Stomach (tissue), 9 donors: ENCODE results near the gene CATSPER3. TPM values are rescaled to one million over a fixed set of nuclear protein-coding genes. Genes with fewer than 3 reads are reported as not detected.

Experiments
- DNase-seq, 2 donors: peaks; one replicate each; pipeline versions ENCODE4 v3.0.0 to v3.0.0-alpha.2; 2013 to 2019
- H3K27ac ChIP-seq, 5 donors: fragments of 200-600 bp in 4 of 5; sonication (generic) in 4 of 5; one replicate each; pipeline ENCODE4 v1.5.1; 2013 to 2019; ENCODE audit warnings: mild to moderate bottlenecking in 1 of 5, moderate library complexity in 1 of 5
- H3K27me3 ChIP-seq, 3 donors: fragments of 200-600 bp; sonication (generic); one replicate each; pipeline ENCODE4 v1.5.1; 2017 to 2019; ENCODE audit warnings: mixed run types in 1 of 3
- H3K36me3 ChIP-seq, 4 donors: fragments of 200-600 bp; sonication (generic); 1 replicate in 3 of 4; 2 replicates in 1 of 4; pipeline ENCODE4 v1.5.1; 2016 to 2019
- H3K4me1 ChIP-seq, 4 donors: fragments of 200-600 bp; sonication (generic); one replicate each; pipeline ENCODE4 v1.5.1; 2016 to 2019
- H3K4me3 ChIP-seq, 4 donors: fragments of 200-600 bp; sonication (generic) in 3 of 4; one replicate each; pipeline ENCODE4 v1.5.1; 2016 to 2019; ENCODE audit warnings: mild to moderate bottlenecking in 1 of 4
- H3K9me3 ChIP-seq, 4 donors: fragments of 200-600 bp; sonication (generic); one replicate each; pipeline ENCODE4 v1.5.1; 2016 to 2019
- CTCF ChIP-seq, 7 experiments: fragments of 450-650 bp in 4 of 7; fragments of 200-600 bp in 3 of 7; sonication (generic) in 3 of 7; IDR thresholded peaks; one replicate each; pipeline ENCODE4 v1.5.1; 2016 to 2019; ENCODE audit warnings: antibody characterized with exemption in 7 of 7, control low read depth in 2 of 7, mild to moderate bottlenecking in 1 of 7
- EP300 ChIP-seq: sonication (generic); formaldehyde crosslinking; IDR thresholded peaks from one replicate; pipeline ENCODE4 v1.6.1; 2017; ENCODE audit warnings: antibody characterized with exemption
- POLR2A ChIP-seq, 4 donors: fragments of 450-650 bp; IDR thresholded peaks; one replicate each; pipeline ENCODE4 v1.6.1; 2016; ENCODE audit warnings: antibody characterized with exemption in 4 of 4, control low read depth in 2 of 4, mild to moderate bottlenecking in 1 of 4, moderate library complexity in 1 of 4
- POLR2AphosphoS5 ChIP-seq, 3 donors: sonication (generic); formaldehyde crosslinking; IDR thresholded peaks; one replicate each; pipeline ENCODE4 v1.6.1; 2016; ENCODE audit warnings: antibody characterized with exemption in 3 of 3
- WGBS, 5 donors: extraction: QIAGEN DNeasy Blood & Tissue Kit in 3 of 5; methylation state at CpG; one replicate each; pipeline versions ENCODE4 v1.1.5 to v1.1.7; 2013 to 2018; 5-methylcytosine and 5-hydroxymethylcytosine counted together
- intact Hi-C: fragments of 100-400 bp; cut with DNase I; formaldehyde crosslinking; loops from one replicate; pipeline ENCODE4 v1.15.1; 2023; ENCODE audit warnings: low total_unique reads
- polyA plus RNA-seq, 3 donors: library from polyadenylated mRNA; stranded (reverse); fragments of 200-250 nt; gene quantifications; one replicate each; pipeline ENCODE4 v1.2.3, GENCODE V29; 2013
- total RNA-seq, 5 donors: library from RNA; depleted of rRNA; stranded (reverse); fragments of >200 nt; gene quantifications; one replicate each; pipeline versions ENCODE4 v1.1.0 to v1.2.3, GENCODE V29; 2014 to 2016
- donor health status: healthy with polysubstance abuse.
- donor health status: Bipolar disorder and iron deficiency.
- donor health status: healthy.

The CATSPER3 gene
- total and polyA plus RNA-seq, 8 donors: 0.62 to 0.88 TPM; not detected in 6

GRCh38 chr5:135004376-135004775 lies 36.7 kb downstream of the CATSPER3 start:
- intact Hi-C loops: no loop called here
- DNase-seq: no peak
- WGBS, 5 donors: 82 to 93% (median 84%) methylated on average over 3 of the region's 3 CpGs
- Histone ChIP-seq H3K4me1 (no peaks in the 10 kb centered on the region), H3K9me3 (no peaks in the 10 kb centered on the region), H3K4me3 (no peak overlapping the region), H3K36me3 (no peaks in the 10 kb centered on the region), H3K27me3 (no peaks in the 10 kb centered on the region), H3K27ac (no peak overlapping the region)
- TF ChIP-seq EP300: no peak
- no peak for TF ChIP-seq CTCF (IDR thresholded peaks at IDR 0.05)
- TF ChIP-seq POLR2AphosphoS5 (IDR thresholded peaks at IDR 0.05): no peak

- WGBS, 5 donors: 79 to 97% (median 88%) methylated on average over 2 to 3 of the region's 3 CpGs
- intact Hi-C loops: no loop called here
- no peak overlapping the region for H3K4me3 ChIP-seq
- no peak for DNase-seq
- H3K9me3 ChIP-seq: no peaks in the 10 kb centered on the region
- H3K27ac ChIP-seq: no peak overlapping the region
- H3K36me3 ChIP-seq: no peaks in the 10 kb centered on the region
- no peaks in the 10 kb centered on the region for H3K27me3 ChIP-seq
- no peaks in the 10 kb centered on the region for H3K4me1 ChIP-seq
- TF ChIP-seq CTCF (IDR thresholded peaks at IDR 0.05): no peak
- no peak for TF ChIP-seq EP300
- TF ChIP-seq POLR2AphosphoS5 (IDR thresholded peaks at IDR 0.05): no peak
- no peak for TF ChIP-seq POLR2A (IDR thresholded peaks at IDR 0.05)
These were observed 37.4 kb downstream of the CATSPER3 start for GRCh38 chr5:135005076-135005475.

- no peak for DNase-seq
- intact Hi-C loops: no loop called here
- no peaks in the 10 kb centered on the region for H3K4me1 ChIP-seq
- H3K9me3 ChIP-seq: no peaks in the 10 kb centered on the region
- H3K36me3 ChIP-seq: no peaks in the 10 kb centered on the region
- H3K27me3 ChIP-seq: no peaks in the 10 kb centered on the region
- WGBS, 5 donors: 89 to 95% (median 94%) methylated on average over 9 of the region's 9 CpGs
- no peak overlapping the region for H3K4me3 ChIP-seq
- TF ChIP-seq EP300: no peak
- TF ChIP-seq POLR2AphosphoS5 (IDR thresholded peaks at IDR 0.05): no peak
- TF ChIP-seq POLR2A (IDR thresholded peaks at IDR 0.05): no peak
- no peak for TF ChIP-seq CTCF (IDR thresholded peaks at IDR 0.05)
- H3K27ac ChIP-seq: no peak overlapping the region
These were observed 39.6 kb downstream of the CATSPER3 start for GRCh38 chr5:135007305-135007704.

- Histone ChIP-seq H3K27ac (no peak overlapping the region), H3K36me3 (no peaks in the 10 kb centered on the region), H3K4me3 (no peak overlapping the region), H3K4me1 (peaks cover 0 to 2% (median under 1%) of the 10 kb centered on the region in 4 donors), H3K9me3 (no peaks in the 10 kb centered on the region), H3K27me3 (no peaks in the 10 kb centered on the region)
- 81 to 88% (median 85%) methylated on average over 11 of the region's 11 CpGs for WGBS, 5 donors
- no peak for DNase-seq
- intact Hi-C loops: no loop called here
- TF ChIP-seq POLR2AphosphoS5 (IDR thresholded peaks at IDR 0.05) (no peak), POLR2A (IDR thresholded peaks at IDR 0.05) (no peak), EP300 (no peak), CTCF (IDR thresholded peaks at IDR 0.05) (no peak)
These were observed 40.1 kb downstream of the CATSPER3 start for GRCh38 chr5:135007749-135008363.
